Fibroblast of peridontal ligament (primary cell): Measurements from ENCODE around the gene KBTBD4.
"Not testable (repeated sequence)": the region's sequence is repeated elsewhere in the genome, so short reads cannot be mapped to it uniquely, and the experiment has no call there.

Source experiments
- DNase-seq: peaks from one replicate; pipeline ENCODE4 v3.0.0-alpha.2; 2010; ENCODE audit errors: extremely low read depth

The KBTBD4 gene

DNA sequence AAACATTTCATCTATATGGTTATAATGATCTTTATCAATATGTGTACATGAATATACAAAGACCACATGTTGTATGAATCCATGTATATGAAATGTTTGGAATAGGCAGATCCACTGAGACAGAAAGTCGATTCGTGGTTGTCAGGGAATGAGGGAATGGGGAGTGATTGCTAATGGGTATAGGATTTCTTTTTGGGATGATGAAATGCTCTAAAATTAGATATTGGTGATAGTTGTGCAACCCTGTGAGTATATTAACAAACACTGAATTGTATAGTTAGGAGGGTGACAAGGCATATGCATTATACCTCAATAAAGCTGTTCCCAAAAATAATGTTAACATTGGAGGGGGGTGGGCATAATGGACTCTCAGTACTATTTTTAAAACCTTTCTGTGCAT, 18.3 kb downstream of the KBTBD4 start:
- DNase-seq, result peak; percentile 80

DNA sequence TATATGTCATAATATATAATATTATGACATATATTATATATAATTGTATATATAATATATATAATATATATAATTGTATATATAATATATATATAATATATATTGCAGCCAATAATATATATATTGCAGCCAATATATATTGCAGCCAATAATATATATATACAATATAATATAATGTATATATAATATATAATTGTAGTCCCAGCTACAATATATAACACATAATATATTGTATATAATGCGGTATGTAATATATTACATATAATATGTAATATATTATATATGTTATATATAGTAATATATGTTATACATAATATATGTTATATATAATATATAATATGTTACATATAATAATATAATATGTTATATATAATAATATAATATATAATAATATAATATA, 20.1 kb downstream of the KBTBD4 start:
- DNase-seq, result no peak

GRCh38 chr11:47557004-47557403, 21.8 kb downstream of the KBTBD4 start:
- DNase-seq, result not testable (repeated sequence)

- peak; percentile 51 for DNase-seq
Observed at GRCh38 chr11:47553406-47553743, 25.4 kb downstream of the KBTBD4 start.

DNA sequence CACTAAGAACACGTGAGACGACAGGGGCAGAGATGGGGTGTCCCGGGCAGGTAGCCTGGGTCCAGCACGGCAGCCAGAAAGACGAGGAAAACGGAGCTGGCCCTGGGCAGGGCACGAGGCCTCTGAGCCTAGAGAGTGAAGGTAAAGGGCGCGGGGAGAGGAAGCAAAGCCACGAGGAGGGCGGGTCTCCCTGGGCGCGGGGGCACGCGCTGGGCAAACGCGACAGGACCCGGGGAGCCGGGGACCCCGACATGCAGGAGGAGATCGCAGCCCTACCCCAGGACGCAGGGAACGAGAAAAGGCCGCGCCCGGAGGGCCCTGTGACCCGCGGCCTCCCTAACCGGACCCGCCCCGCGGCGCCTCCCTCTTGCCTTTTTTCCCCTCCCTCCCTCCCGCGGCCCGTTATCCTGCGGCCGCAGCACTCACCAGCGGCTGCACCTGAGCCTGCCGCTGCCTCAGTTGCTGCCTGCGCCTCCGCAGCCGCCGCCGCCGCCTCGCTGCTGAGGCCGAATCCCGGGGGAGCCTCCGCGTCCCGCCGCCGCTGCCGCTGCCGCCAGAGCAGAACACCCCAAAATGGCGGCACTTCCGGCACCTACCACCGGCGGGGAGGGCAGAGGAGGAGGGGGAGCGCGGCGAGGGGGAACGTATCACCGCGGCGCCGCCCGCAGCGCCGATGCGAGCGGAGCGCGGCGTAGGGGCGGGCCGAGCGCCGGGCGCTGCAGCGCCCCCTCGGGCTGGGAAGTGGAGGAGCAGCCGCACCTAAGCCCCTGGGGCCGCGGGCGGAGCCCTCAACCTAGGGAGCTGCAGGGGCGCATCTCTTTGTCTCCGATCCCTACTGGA, 26.0 kb downstream of the KBTBD4 start, which contains the start of gene CELF1:
Gene CELF1, minus strand, starts transcription at position 567 of the 840 bp plus-strand sequence. CDS start 53,609 bp downstream, outside the sequence.
- peak; percentile 75 for DNase-seq

DNA sequence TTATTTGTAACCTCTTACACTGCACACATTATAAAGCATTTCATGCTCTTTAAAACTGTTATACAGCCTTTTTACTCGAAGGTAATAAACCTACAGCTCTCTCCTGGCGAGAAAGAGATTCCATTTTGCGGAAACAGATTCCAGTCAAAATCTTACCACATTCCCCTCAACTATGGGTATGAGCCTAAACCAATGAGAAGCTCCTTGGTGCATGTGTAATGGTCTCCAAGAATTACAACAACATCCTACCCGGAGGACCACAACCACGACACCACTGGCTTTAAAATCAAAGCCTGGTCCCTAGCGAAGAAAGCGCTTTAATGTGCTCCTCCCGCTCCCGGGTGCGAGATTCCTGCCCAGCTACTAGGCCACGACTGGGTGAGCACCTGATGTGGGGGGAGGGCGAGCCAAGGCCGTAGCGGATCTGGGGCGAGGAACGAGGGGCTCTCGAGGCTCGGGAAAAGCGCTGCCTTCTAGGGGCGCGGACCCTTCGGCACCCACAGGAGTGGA, 26.7 kb downstream of the KBTBD4 start:
- peak; percentile 65 for DNase-seq

DNA sequence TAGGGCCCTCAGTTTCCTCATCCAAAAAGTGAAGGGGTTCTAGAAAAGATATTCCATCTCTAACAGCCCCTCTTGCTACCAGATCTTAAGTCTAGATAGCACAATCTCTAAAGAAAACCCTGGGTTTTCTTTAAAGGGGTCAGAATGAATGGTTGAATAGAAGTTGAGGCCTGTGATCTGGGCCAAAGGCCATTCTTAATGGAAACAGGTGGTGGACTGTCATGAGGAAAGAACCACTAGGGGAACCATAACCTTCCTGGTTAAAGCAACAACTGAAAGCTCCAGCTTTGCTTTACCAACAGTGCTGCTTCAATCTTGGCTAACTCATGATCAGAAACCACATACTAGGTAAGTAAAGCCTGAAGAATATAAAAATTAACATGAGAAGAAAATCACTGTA, 27.7 kb downstream of the KBTBD4 start:
- DNase-seq, result peak; percentile 56

DNA sequence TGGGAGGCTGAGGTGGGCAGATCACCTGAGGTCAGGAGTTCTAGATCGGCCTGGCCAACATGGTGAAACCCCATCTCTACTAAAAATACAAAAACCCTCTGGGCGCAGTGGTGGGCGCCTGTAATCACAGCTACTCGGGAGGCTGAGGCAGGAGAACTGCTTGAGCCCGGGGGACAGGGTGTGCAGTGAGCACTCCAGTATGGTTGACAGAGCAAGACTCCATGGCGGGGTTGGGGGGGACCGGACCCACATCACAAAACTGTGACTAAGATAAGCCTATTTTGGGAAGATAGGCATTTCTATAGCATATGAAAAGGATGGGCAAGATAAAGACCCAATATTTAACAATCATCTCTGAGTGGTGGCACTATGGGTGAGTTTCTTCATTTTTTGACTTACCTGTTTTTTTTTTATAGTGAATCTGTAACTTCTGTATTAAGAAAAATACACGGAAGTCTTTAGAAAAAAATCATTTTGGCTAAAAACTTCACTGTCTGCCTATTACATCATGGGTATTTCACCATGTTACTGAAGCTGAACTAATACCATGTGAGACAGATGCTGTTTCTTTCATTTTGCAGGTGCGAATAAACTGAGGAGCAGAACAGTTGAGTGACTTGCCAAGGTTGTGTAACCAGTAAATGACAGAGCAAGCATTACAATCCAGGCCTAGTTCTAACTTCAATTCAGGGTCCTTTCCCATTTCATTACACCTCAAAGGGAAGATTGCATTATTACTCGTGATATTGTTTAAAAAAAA, 28.3 kb downstream of the KBTBD4 start:
- peak; percentile 41 for DNase-seq

DNA sequence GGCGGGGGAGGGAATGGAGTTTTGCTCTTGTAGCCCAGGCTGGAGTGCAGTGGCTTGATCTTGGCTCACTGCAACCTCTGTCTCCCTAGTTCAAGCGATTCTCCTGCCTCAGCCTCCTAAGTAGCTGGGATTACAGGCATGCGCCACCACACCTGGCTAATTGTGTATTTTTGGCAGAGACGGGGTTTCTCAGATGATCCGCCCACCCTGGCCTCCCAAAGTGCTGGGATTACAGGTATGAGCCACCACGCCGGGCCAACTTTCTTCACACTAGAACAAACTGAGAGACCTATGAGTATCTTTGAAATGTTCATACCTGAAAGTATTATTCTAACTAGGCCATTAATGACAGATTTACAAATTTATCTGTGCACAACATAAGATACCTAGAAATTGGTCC, 32.5 kb downstream of the KBTBD4 start:
- DNase-seq, result not testable (repeated sequence)

DNA sequence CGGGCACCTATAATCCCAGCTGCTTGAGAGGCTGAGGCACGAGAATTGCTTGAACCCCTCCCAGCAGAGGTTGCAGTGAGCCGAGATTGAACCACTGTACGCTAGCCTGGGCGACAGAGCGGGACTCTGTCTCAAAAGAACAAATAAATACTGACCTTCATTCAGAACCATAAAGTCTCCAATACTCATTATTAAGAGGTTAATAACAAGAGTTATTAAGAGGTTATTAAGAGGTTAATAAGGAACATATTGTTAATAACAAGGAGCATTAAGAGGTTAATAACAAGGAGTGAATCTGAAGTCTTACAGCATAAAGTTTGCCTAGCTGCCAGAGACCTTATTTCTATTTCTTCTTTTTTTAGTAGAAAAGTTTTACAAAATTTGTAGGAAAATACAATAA, 33.5 kb downstream of the KBTBD4 start:
- DNase-seq, result no peak

DNA sequence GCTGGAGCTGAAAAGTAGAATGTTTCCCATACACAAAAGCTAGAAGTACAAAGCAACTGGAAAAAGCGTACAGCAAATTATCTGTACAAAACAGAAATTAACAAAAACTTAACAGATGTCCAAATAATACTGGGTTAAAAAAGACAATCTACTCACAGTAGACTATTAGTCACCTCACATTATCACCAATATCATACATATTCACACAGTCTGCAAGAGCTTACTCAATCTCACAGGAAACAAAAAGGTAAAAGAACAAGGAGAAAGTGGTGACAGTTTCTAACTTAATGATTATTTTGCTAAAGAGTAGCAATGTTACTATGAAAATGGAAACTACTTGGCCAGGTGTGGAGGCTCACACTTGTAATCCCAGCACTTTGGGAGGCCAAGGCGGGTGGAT, 37.7 kb downstream of the KBTBD4 start:
- DNase-seq, result no peak

GRCh38 chr11:47539681-47540039, 39.1 kb downstream of the KBTBD4 start:
- DNase-seq, result no peak

DNA sequence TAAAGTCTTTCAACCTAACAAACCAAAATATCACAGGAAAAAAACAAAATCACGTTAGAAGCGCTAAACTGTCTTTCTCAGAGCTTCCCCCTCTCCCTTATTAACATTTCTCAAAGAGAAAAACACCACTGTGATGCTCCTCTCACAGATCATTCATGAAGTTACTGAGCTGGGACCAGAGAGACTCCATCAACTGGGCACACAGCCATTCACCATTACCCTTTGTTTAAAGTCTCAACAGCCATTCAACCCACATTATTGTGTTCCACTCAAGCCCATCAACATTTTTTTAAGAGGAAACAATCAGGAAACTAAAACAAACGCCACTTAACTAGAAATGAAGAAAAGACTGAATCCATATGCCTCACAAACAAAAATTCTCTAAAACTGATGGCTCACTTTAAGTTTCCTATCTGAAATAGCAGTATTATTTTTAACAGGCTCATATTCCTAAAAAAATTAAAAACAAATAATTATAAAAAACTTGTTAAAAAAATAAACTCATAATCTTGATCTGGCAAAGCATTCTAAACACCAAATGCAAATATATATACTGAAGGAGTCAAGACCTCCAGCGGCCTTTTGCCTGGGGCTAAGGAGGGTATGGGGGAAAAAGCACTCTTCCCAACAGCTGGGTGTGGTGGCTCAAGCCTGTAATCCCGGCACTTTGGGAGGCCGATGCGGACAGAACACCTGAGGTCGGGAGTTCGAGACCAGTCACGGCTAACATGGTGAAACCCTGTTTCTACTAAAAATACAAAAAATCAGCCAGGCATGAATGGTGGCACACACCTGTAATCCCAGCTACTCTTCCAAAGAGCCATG, 39.8 kb downstream of the KBTBD4 start:
- peak; percentile 85 for DNase-seq

- DNase-seq, result peak; percentile 64
Observed at GRCh38 chr11:47536915-47537314, 41.9 kb downstream of the KBTBD4 start.

DNA sequence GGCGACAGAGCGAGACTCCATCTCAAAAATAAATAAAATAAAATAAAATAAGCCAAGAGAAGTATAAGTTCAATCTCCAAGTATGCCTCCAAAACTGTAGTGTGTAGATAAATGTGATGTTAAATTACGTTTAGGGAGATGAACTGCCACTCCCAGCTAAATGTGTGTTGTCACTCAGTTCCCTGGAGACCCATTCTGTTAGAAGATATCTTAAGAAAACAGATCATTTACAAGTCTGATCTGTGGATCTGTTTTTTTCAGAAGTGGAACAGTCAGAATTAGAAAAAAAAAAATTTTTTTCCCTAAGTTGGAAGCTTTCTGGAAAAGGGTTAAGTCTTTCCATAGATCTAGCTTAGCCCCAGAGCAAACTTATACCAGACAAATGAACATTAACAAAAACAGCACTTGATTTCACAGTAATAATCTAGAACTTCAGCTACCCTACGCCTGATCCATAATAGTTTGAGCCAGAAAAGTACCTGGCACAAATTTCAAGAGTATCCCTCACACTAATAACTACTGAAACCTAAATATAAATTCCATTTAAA, 44.0 kb downstream of the KBTBD4 start:
- no peak for DNase-seq

DNA sequence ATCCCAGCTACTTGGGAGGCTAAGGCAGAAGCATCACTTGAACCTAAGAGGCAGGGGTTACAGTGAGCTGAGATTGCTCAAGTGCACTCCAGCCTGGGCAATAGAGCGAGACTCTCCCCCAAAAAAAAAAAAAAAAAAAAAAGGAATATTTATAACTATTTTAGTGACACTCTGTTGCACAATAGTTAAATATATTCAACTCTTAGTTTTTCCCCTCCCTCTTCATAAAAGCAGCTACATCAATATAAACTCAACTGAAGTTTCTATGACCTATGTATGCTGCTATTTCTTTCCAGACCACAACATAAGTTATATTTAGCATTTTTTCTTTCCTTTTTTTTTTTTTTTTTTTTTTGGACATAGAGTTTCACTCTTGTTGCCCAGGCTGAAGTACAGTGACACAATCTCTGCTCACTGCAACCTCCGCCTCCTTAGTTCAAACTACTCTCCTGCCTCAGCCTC, 45.0 kb downstream of the KBTBD4 start:
- DNase-seq, result peak; percentile 87

DNA sequence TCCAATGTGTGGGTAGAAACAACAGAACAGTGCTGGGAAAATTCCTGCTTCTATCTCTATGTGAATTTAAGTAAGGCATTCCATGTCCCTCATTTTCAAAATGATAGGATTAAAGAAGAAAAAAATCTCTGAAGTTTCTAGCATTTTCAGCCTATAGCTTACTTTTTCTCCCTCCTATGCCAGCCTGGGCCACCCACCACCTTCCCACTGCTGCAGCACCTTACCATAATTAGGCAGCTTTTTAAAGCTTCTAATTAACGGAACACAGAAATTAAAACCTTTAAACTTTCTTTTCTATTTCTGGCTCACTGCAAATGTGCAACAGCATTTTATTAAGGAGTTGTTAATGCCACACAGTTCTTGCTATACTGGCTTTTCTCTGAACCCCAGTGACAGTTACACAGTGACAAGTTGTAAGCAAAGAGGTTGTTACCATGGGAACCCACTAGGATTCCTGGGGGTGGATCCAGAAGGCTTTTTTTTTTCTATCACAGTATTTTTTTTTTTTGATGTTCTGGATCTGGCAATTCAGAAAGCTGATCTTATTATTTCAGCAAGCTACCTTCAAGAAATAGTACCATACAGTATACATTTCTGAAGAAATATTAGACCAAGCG, 46.1 kb downstream of the KBTBD4 start:
- no peak for DNase-seq

- DNase-seq, result no peak
Observed at GRCh38 chr11:47531666-47532065, 47.1 kb downstream of the KBTBD4 start.

- DNase-seq, result not testable (repeated sequence)
Observed at GRCh38 chr11:47530721-47531120, 48.0 kb downstream of the KBTBD4 start.

GRCh38 chr11:47529951-47530350, 48.8 kb downstream of the KBTBD4 start:
- no peak for DNase-seq

DNA sequence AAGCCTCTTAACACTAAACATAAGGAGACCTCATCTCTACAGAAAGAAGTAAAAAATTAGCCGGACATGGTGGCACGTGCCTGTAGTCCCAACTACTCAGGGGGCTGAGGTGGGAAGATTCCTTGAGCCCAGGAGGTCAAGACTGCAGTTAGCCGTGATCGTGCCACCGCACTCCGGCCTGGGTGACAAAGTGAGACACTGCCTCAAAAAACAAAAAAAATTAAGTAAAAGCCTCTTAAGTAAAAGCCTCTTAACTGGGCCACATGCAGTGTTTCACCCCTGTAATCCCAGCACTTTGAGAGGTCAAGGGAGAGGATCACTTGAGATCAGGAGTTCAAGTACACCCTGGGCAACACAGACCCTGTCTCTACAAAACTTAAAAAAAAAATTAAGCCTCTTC, 51.6 kb downstream of the KBTBD4 start:
- no peak for DNase-seq
